GM12873 (cell line): ENCODE measurements around the gene NDE1.

ENCODE experiments used
- CTCF ChIP-seq: IDR thresholded peaks from 2 replicates; pipeline ENCODE4 v1.5.1; 2012; ENCODE audit warnings: low read depth, mild to moderate bottlenecking, moderate library complexity, low read length, control low read depth; ENCODE audit not compliant: insufficient read depth; ENCODE audit errors: missing control alignments

The NDE1 gene

GRCh38 chr16:15650019-15650697 lies at the start of gene NDE1:
NDE1 (plus strand) TSS chr16:15650245; CDS start chr16:15664779, 14,534 bp downstream.
- TF ChIP-seq CTCF: no peak

- no peak for TF ChIP-seq CTCF
These were observed 48.7 kb upstream of the NDE1 start for GRCh38 chr16:15601212-15601879.

GRCh38 chr16:15602285-15603044 lies 47.6 kb upstream of the NDE1 start:
- TF ChIP-seq CTCF: no peak

GRCh38 chr16:15604460-15605440 lies 45.3 kb upstream of the NDE1 start:
- TF ChIP-seq CTCF: no peak

GRCh38 chr16:15605839-15606517 lies 44.1 kb upstream of the NDE1 start:
- TF ChIP-seq CTCF: no peak

GRCh38 chr16:15606518-15607220 lies 43.4 kb upstream of the NDE1 start:
- TF ChIP-seq CTCF: no peak
